NCI-H2029 treated with DMSO at 0.1 percent for 48 hours (cell line): ENCODE data around the gene FA2H.
"Not testable (repeated sequence)": the region's sequence is repeated elsewhere in the genome, so short reads cannot be mapped to it uniquely, and the experiment has no call there.

ENCODE experiments used
- DNase-seq: peaks from one replicate; lab custom pipeline; 2025; lab: John Stamatoyannopoulos, UW

The FA2H gene, protein sequence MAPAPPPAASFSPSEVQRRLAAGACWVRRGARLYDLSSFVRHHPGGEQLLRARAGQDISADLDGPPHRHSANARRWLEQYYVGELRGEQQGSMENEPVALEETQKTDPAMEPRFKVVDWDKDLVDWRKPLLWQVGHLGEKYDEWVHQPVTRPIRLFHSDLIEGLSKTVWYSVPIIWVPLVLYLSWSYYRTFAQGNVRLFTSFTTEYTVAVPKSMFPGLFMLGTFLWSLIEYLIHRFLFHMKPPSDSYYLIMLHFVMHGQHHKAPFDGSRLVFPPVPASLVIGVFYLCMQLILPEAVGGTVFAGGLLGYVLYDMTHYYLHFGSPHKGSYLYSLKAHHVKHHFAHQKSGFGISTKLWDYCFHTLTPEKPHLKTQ

DNA sequence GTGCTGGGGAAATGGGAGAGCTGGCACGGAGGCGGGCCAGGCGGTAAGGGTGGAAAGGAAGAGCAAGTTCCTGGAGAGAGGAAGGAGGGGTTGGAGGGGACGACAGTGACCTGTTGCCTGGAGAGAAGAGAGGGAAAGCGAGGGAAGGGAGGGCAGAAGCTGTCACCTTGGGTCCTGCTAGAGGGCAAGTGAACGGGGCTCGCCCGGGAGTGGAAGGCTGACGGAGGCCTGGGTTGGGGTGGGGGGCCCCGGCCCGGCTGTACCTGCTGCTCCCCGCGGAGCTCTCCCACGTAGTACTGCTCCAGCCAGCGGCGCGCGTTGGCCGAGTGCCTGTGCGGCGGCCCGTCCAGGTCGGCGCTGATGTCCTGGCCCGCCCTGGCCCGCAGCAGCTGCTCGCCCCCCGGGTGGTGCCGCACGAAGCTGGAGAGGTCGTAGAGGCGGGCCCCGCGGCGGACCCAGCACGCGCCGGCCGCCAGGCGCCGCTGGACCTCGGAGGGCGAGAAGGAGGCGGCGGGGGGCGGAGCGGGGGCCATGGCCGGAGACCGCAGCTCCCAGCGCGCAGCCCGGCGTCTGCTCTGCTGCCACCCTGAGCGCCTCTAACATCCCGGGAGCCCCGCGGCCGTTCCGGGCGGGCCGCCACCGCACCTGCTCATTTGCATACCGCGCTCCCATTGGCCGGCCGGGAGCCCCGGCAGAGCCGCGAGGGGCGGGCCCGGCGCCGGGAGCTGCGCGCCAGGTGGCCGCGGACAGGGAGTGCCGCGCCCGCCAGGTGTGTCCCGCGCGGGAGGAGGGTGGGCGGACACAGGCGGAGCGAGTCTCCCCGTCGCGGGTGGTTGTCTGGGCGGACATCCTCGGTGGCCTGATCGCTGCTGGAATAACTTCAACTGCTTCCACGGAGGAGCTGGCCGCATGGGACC lies at the start of gene FA2H:
TSS of gene FA2H (minus strand) at position 598 of the 917 bp plus-strand sequence. CDS start at position 533, 65 bp downstream.
- DNase-seq: peak; percentile 6

DNA sequence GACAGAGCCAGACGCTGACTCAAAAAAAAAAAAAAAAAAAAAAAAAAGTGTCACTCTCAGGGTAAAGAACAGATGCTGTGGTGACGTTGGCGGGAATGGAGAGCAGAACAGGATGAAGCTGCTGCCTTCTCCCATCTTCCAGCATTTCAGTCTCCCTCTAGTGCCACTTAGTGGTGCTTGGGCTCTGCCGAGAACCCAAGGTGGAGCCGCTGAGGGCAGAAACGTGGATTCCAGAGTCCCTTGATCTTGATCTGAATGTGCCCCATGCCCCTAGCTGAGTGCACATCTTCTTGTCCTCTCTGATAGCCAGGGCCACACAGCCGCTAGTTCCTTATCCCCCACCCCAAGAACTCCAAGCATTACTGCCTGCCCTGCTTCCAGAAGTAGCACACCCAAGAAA lies 43.2 kb upstream of the FA2H start:
- DNase-seq: no peak

DNA sequence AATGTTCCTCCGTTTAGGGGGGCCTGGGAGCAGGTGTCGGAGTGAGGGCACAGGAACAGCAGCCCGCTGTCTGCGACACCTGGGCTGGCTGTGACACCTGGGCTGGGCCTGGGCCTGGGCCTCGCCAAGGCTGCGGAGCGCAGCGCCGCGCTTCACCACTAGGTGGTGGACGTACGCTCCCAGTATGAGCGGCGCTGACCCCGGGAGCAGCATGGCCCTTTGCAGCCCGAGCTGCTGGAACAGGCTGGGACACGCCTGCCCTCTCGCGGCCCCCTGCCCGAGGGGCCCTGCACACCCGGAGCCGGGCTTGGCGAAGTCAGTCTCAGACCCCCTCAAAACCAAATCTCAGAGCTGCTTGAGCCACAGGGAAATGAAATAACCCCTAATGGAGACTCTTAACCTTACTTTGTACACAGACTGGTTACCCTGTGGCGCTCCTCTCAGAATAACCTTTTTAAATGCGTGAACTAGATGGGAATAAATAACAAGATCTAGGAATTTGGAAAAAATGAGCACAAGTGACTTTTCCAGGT lies 38.6 kb upstream of the FA2H start:
- peak; percentile 17 for DNase-seq

DNA sequence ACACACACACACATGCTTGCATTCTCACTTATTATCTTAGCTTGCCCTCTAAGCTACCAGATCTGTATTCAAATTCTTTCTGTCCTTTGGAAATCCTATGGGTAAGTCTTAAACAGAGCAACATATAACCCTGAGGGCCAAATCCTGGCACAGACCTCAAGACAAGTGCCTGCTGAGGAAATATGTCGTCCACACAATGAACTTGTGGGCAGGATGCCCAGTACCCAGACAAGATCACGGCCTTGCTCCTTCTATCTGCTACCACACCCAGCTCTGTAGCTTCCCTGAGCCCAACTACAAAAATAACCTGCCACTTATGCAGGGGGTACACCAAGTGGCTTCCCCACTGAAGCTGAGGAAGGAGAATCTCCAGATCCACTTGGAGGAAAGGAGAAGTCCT lies 37.3 kb upstream of the FA2H start:
- DNase-seq: no peak

DNA sequence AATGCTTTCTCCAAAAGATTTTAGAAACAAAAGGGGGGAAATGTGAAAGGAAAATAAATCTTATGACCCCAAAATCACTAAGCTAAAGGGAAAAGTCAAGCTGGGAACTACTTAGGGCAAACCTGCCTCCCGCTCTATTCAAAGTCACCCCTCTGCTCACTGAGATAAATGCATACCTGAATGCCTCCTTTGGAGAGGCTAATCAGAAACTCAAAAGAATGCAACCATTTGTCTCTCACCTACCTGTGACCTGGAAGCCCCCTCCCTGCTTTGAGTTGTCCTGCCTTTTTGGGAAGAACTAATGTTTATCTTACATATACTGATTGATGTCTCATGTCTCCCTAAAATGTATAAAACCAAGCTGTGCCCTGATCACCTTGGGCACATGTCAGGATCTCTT lies 36.6 kb upstream of the FA2H start:
- DNase-seq: not testable (repeated sequence)

DNA sequence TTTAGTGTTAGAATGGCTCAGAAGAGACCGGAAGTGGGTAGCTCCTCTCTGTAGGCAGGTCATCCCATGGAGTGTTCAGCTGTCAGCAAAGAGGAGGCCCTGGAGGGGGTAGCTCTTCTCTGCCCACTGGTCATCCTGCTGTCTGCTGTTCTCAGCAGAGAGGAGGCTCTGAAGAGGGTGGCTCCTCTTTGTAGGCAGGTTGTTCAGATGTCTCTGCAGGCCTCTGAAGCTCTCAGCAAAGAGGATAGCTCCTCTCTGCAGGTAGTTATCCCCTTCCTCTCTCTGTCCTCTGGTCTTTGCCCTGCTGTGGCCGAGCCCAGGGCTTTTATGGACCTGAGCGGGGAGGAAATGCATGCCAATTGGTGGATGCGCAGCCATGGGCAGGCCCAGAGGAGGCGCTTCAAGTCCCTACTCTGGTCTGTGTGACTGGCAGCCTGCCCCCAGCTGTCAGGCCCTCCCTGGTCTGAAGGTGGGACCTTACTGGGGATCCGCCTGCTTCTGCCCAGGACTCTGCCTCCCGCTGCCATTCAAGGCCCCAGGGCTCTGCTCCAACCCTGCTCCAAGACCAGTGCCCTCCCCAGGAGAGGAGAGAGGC lies 32.5 kb upstream of the FA2H start:
- DNase-seq: no peak

DNA sequence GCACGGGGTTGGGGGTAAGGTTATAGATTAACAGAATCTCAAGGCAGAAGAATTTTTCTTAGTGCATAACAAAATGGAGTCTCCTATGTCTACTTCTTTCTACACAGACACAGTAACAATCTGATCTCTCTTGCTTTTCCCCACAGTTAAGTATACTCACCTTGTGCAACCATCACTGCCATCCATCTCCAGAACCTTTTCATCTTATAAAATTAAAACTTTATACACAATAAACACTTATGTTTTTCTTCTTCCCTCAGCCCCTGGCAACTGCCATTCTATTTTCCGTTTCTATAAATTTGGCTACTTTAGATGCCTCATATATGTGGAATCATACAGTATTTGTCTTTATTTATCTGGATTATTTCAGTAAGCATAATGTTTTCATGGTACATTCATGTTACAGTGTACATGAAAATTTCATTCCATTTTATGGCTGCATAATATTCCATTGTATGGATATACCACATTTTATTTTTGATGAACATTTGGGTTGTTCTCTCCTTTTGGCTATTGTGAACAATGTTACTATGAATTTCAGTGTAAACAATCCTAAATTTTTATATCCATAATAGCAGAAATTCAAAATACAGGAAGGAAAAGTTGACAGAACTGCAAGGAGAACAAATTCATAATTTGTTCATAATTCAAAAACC lies 25.7 kb upstream of the FA2H start:
- DNase-seq: no peak

DNA sequence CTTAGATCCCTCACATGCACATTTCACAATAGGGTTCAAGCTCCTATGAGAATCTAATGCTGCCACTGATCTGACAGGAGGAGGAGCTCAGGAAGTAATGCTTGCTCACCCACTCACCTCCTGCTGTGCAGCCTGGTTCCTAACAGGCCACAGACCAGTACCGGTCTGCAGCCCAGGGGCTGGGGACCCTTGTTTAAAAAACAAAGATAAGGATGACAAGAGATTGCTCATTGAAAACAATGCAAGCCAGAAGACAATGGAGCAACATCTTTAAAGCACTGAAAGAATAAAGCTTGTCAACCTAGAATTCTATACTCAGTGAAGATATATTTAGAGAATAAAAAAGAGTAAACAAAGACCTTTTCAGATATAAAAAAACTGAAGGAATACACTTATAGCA lies 22.8 kb upstream of the FA2H start:
- DNase-seq: no peak

DNA sequence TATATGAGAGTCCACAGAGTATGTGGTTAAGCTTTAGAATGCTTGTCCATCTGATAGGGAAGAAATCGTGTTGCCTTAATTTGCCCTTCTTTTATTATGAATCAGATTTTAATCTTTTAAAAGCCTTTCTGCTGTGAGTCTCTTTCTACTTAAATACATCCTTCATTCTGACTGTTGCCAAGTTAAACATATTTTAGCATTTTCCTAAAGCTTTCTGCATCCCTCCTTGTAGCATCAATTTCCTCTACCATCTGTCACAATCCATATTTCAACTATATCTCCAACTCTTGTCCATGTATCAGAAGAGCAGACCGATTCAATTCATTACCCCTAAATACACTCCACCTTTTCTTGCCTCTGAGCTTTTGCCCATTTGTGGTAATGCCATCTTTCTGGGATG lies 20.5 kb upstream of the FA2H start:
- no peak for DNase-seq

DNA sequence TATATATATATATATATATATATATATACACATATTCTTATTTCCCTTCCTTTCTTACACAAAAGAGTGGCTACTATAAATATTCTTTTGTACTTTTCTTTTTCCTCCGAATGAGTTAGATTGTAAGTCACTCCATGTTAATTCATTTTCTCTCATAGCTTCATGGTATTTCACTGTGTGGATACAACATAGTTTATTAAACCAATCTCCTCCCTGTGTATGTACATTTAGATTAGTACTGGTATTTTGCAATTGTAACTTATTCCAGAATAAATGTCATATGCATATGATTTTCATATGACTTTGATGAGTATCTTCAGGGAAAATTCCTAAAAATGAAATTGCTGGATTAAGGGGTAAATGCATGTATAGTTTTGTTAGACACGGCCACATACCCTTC lies 20.0 kb upstream of the FA2H start:
- no peak for DNase-seq

DNA sequence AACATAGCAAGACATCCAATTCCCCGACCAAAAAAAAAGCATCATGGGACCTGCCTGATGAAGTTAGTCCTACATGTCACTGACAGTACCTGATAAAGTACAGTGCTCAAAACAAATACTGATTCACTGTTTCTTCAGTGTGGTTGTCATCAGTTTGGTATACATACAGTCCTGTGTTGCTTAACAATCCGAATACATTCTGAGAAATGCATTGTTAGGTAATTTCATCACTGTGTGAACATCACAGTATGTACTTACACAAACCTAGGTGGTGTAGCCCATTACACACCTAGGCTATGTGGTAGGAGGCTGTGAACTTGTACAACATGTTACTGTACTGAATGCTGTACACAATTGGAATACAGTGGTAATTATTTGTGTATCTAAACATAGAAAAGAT lies 19.0 kb upstream of the FA2H start:
- no peak for DNase-seq

DNA sequence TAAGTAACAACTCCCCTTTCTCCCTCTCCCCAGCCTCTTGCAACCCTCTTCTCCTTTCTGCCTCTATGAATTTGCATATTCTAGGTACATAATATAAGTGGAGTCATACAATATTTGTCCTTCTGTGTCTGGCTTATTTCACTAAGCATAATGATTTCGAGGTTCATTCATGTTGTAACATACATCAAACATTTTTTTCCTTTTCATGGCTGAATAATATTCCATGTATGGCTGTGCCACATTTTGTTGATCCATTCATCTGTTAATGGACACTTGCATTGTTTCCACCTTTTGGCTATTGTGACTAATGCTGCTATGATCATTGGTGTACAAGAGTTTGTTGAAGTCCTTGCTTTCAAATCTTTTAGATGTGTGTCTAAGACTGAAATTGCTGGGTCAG lies 17.6 kb upstream of the FA2H start:
- DNase-seq: no peak

DNA sequence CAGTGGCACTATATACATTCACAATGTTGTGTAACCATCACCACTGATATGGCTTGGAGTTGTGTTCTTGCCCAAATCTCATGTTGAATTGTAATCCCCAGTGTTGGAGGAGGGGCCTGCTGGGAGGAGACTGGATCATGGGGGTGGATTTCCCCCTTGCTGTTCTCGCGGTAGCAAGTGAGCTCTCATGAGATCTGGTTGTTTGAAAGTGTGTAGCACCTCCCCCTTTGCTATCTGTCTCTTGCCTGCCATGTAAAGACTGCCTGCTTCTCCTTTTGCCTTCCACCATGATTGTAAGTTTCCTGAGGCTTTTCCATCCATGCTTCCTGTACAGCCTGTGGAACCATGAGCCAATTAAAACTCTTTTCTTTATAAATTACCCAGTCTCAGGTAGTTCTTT lies 17.1 kb upstream of the FA2H start:
- not testable (repeated sequence) for DNase-seq

DNA sequence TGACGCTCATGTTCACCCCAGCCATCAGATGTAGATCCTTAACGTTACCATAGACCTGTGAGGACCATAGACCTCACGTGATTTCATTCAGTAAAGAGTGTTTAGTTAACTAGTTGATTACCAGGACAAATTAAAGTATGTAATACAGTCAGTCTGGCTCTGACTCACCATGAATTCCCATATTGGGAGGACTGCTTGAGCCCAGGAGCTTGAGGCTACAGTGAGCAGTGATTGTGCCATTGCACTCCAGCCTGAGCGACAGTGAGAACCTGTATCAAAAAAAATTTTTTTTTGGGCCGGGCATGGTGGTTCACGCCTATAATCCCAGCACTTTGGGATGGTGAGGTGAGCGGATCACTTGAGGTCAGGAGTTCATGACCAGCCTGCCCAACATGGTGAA lies 13.5 kb upstream of the FA2H start:
- no peak for DNase-seq

DNA sequence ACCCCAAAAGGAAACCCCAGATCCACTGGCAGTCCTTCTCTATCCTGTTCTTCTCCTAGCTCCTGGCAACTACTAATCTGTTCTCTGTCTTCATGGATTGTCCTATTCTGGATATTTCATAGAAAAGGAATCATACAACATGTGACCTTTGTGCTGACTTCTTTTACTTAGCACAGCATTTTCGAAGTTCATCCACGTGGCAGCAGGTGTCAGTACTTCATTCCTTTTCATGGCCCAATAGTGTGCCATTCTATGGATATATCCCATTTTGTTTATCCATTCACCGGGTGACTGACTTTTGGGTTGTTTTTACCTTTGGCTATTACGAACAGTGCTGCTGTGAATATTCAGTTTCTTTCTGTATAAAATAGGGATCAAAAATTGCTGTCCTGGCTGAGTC lies 10.4 kb upstream of the FA2H start:
- no peak for DNase-seq

DNA sequence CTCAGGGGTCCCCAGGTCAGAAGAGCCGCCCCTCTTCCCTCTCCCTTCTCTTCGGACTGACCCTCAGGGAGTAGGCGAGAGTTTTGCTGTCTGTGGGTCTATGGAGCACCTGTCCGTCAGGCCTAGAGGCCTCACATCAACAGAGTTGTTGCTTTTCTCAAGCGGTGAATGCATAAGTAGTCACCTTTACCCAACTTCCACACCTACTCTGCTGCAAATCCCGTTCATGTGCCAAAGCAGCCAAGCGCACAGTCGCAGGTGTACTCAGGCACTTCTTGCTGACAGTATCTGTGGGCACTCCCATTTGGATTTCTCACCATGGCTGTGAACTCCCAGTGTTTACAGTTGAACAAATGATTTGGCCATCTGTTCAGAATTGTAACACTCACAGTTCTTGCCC lies 4.0 kb upstream of the FA2H start:
- no peak for DNase-seq

DNA sequence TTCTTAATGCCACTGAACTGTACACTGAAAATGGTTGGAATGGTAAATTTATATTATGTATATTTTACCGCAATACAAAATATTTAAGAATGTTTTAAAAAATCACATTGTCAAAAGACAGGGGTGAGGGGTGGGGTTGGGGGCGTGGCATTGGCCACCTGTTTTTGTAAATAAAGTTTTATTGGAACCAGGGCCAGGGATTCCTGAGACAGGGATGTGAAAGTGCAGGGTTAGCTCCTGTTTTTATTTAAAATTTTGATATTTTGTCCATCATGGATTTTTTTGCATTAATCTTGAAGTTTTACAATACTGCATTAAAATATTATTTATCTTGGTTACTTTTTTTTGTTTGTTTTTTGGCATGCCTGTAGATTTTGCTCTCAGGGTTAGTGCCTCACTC lies 2.3 kb upstream of the FA2H start:
- no peak for DNase-seq

DNA sequence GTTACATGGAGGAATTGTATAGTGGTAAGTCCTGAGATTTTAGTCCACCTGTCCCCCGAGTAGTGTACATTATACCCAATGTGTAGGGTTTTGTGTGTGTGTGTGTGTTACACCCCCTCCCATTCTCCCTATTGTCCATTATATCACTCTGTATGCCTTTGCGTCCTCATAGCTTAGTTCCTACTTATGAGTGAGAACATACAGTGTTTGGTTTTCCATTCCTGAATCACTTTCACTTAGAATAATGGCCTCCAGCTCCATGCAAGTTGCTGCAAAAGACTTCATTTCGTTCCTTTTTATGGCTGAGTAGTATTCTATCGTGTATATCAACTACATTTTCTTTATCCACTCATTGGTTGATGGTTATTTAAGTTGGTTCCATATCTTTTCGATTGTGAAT lies 635 bp upstream of the FA2H start:
- no peak for DNase-seq

DNA sequence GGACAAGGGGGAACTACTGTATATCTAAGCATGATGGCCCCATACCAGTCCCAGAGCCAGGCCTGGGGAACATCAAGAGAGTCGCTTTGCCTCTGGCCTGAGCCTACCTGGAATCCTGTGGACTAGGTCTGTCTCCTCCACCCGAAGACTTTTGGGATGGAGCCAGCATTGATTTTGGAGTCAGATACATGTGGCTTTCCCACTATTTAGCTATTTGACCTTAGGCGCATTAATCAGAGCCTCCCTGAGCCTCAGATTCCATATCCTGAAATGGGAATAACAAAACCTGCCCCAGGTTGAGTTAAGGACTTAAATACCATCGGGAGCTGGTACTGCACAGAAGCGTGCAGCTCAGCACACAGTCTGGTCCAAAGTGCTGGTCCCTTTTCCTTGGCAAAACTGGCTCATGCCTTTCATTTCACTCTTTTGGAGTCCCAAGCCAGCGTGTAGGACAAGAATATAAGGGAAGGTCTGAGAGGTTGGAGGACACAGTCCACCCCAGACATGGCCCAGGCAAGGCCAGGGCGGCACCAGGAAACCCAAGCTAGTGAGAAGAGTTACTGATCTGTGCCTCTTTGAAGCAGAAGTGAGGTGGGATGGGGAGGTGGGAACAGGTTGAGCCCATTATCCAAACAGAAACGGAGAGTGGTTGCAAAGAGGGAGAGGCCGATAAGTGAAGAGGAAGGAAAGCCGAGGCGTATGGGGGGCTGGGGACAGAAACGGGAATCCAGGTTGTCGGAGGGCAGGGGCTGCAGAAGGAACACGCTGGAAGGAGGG lies 986 bp downstream of the FA2H start:
- DNase-seq: no peak

DNA sequence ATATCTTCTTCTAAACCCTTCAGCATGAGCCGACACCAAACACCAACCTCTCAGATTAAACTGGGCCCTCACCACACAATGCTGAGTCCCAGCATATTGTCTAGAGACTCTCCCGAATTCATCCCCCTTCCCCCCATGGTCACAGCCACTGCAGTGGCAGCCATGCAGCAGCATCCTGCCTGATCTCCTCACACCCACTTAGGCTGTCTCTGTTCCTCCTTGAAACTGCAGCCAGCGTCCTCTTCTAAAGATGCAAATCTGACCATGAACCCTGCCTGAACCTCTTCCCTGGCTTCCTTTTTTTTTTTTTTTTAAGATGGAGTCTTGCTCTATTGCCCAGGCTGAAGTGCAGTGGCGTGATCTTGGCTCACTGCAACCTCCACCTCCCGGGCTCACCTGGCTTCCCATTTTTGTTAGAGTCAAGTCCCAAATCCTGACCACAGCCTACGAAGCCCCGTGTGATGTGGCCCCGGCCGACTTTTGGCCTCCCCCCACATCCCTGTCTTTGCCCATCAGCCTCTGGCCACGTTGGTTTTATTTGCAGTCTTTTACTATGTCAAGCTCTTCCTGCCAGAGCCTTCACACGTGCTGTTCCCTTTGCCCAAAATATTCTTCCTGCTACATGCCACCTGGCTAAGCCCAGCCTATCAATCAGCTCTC lies 2.8 kb downstream of the FA2H start:
- no peak for DNase-seq
